T-helper 17 cell (primary cell): Measurements from ENCODE around the gene SPOCK2. TPM values are rescaled to one million over a fixed set of nuclear protein-coding genes. Genes with fewer than 3 reads are reported as not detected.

Experiments
- ATAC-seq: fragments of 150-1000 bp; cut with Tn5 transposase; 2 replicates; pipeline ENCODE4 v1.10.0; 2021; ENCODE audit warnings: mild to moderate bottlenecking, moderate library complexity
- DNase-seq, 3 donors: peaks; one replicate each; pipeline versions ENCODE4 v3.0.0 to v3.0.0-alpha.2; 2020 to 2021
- H3K9me3 ChIP-seq: one replicate; pipeline ENCODE4 v1.7.0; 2013; ENCODE audit warnings: low read length, mild to moderate bottlenecking; ENCODE audit not compliant: control insufficient read depth, poor library complexity, severe bottlenecking
- H3K27ac Mint-ChIP-seq: one replicate; pipeline ENCODE4 v1.8.0; 2022; ENCODE audit warnings: mild to moderate bottlenecking, moderate library complexity, mixed read lengths
- H3K27me3 Mint-ChIP-seq: one replicate; pipeline ENCODE4 v1.8.0; 2022; ENCODE audit warnings: mixed read lengths
- H3K36me3 Mint-ChIP-seq: one replicate; pipeline ENCODE4 v1.8.0; 2022; ENCODE audit warnings: low read depth, mixed read lengths
- H3K4me1 Mint-ChIP-seq: one replicate; pipeline ENCODE4 v1.8.0; 2022; ENCODE audit warnings: mild to moderate bottlenecking, mixed read lengths
- H3K4me3 Mint-ChIP-seq: one replicate; pipeline ENCODE4 v1.8.0; 2022; ENCODE audit warnings: mild to moderate bottlenecking, moderate library complexity, mixed read lengths
- total RNA-seq, 4 donors: library from RNA in 2 of 4; stranded (reverse) in 2 of 4; gene quantifications; one replicate each; pipeline ENCODE4 v1.2.3 and lab custom pipeline; 2022 to 2026

The SPOCK2 gene
- total RNA-seq, 2 donors from 2014 or later = 603 to 772 TPM

DNA sequence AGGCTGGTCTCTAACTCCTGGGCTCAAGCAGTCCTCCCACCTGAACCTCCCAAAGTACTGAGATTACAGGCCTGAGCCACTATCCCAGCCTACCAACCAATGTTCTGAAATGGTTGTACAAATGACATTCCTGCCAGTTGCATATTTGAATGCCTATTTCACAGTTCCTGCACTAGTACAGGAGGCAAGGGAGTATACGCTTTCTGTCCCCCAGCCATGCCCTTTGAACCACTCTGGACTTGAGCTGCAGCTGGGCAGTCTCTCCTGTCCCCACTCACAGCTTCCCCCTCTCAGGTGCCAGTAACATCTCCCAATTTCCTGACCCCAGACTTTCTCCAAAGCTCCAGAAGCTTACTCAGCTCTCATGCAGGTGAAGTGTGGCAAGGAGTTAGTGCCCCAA lies 58.9 kb downstream of the SPOCK2 start:
- H3K27ac Mint-ChIP-seq = no peak overlapping the region
- H3K4me1 Mint-ChIP-seq = peaks cover 4% of the 10 kb centered on the region
- H3K9me3 ChIP-seq = no peaks in the 10 kb centered on the region
- H3K4me3 Mint-ChIP-seq = no peak overlapping the region
- ATAC-seq (no peak), DNase-seq (no peak)
- H3K36me3 Mint-ChIP-seq = no peaks in the 10 kb centered on the region
- H3K27me3 Mint-ChIP-seq = peaks cover 50% of the 10 kb centered on the region

DNA sequence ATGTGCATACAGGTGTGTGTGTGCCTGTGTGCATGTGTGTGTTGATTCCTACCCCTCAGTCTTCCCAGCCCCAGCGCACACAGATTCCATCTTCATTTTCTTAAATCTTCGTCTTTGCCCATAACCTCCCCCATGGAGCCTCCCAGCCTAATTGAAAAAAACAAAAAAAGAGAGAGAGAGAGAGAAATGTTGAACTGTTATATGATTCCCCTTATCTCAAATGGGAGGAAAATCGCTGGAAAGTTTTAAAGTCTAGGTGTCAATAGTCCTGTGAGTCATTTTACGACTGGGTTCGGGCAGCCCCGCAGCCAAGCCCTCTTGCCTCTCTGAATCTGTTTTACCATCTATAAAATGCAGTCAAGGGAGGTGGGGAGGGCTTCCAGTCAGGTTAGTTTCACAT lies 60.9 kb downstream of the SPOCK2 start:
- peaks cover 46% of the 10 kb centered on the region for H3K27me3 Mint-ChIP-seq
- no peak for ATAC-seq

DNA sequence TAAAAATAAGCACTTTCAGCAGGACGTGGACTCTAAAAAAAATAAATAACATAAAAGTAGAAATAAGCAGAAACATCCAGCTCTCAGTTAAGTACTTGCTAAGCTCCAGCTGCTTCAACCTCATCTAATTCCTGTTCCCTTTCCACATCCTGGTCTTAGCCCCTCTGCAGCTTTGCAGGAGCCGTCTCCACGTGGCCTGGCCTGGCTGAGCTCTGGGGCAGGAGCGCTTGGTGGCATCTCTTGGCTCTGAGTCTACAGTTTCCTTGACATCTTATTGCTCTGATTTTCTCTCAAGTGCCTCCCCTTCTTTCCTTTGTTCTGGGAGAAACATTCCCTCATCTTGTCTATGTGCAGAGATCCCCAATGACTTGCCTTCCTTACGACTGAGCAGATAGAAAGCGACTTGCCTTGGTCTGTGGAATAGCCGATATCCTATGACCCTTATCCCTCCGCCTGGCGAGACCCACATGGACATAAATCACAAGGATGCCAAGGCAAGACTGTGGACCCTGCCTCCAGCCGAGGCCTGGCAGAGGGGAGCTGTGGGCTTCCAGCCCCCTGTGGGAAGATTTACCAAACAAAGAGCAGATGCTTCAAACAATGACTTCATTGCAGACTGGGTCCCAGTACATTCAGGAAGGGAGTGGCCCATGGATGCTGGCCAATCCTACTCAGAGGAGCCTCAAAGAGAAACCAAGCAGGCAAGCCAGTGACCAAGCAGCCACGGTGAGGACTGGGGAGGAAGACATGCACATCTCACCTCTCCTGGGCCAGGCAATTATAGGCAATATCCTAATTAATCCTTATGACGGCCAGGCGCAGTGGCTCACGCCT lies 61.9 kb downstream of the SPOCK2 start:
- H3K27ac Mint-ChIP-seq = no peak overlapping the region
- H3K4me1 Mint-ChIP-seq = peaks cover 2% of the 10 kb centered on the region
- H3K9me3 ChIP-seq = no peaks in the 10 kb centered on the region
- DNase-seq = no peak
- H3K27me3 Mint-ChIP-seq = peaks cover 36% of the 10 kb centered on the region
- H3K4me3 Mint-ChIP-seq = no peak overlapping the region
- ATAC-seq = no peak
- no peaks in the 10 kb centered on the region for H3K36me3 Mint-ChIP-seq

More for the DNA sequence above, 60.9 kb downstream of the SPOCK2 start:
- H3K9me3 ChIP-seq = no peaks in the 10 kb centered on the region
- H3K4me1 Mint-ChIP-seq = peaks cover 2% of the 10 kb centered on the region
- DNase-seq = no peak
- H3K27ac Mint-ChIP-seq = no peak overlapping the region
- no peak overlapping the region for H3K4me3 Mint-ChIP-seq
- no peaks in the 10 kb centered on the region for H3K36me3 Mint-ChIP-seq

DNA sequence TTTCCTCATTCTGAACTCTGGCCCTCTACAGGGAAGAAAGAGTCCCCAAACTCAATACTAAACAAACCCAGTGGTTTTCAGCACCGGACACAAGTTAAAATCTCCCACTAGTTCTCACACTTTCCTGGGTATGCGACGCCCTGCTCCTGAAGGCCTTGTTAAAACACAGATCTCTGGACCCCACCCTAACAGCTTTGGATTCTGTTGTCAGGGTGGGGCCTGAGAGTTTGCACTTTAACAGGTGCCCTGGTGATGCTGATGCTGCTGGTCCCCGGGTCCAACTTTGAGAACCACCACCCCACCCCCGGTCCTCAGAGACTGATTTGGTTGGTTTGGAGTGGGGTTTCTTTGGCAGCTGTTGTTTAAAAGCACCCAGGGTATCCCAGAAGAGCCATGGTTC lies 62.5 kb downstream of the SPOCK2 start:
- ATAC-seq (no peak), DNase-seq (no peak)
- Mint-ChIP-seq H3K36me3 (no peaks in the 10 kb centered on the region), H3K4me1 (peaks cover 2% of the 10 kb centered on the region), H3K27ac (no peak overlapping the region), H3K27me3 (peaks cover 31% of the 10 kb centered on the region), H3K4me3 (no peak overlapping the region)
- H3K9me3 ChIP-seq = no peaks in the 10 kb centered on the region

DNA sequence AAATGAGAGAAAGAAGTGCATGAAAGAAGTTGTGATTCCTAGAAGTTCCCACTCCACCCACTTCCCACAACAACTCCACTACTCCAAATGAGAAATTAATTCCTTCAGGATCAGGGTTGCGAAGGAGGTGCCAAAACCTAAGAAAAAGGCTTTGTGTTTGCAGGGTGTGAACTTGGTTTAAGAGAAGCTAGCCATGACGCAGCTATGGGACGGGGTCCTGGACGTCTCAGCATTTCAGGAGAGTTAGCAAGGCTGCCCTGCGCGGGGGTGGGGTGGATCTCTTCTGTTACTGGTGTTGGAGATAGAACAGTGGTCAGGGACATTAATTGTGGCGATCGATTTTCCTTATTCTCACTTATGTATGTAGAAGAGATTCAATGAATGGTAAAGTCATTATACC lies 63.0 kb downstream of the SPOCK2 start:
- no peak for DNase-seq
- H3K27me3 Mint-ChIP-seq = peaks cover 29% of the 10 kb centered on the region

DNA sequence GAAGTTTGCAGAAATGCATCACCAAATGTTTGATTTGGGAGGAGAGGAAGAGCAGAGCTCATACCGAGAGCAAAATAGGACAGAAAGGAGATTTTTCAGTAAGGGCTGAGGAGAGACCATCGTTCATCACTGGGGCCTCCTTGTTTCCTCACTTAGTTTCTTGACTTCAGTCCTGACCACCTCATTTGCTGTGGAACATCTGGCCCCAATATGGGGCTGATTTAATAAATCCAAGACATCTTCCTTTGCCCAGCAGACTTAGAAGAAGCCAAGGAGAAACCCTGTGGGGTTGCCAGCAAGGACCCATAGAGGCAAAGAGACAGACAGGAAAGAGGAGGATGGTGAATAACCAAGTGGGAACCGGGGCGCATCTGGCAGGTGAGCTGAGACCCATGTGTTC lies 63.8 kb downstream of the SPOCK2 start:
- H3K27ac Mint-ChIP-seq = no peak overlapping the region
- ATAC-seq = no peak
- H3K27me3 Mint-ChIP-seq = peaks cover 23% of the 10 kb centered on the region
- H3K4me3 Mint-ChIP-seq = no peak overlapping the region
- DNase-seq = no peak
- H3K4me1 Mint-ChIP-seq = peaks cover 2% of the 10 kb centered on the region
- H3K9me3 ChIP-seq = no peaks in the 10 kb centered on the region
- H3K36me3 Mint-ChIP-seq = no peaks in the 10 kb centered on the region

More for the DNA sequence above, 63.0 kb downstream of the SPOCK2 start:
- Mint-ChIP-seq H3K4me3 (no peak overlapping the region), H3K4me1 (peaks cover 2% of the 10 kb centered on the region), H3K36me3 (no peaks in the 10 kb centered on the region), H3K27ac (no peak overlapping the region)
- H3K9me3 ChIP-seq = no peaks in the 10 kb centered on the region
- no peak for ATAC-seq

DNA sequence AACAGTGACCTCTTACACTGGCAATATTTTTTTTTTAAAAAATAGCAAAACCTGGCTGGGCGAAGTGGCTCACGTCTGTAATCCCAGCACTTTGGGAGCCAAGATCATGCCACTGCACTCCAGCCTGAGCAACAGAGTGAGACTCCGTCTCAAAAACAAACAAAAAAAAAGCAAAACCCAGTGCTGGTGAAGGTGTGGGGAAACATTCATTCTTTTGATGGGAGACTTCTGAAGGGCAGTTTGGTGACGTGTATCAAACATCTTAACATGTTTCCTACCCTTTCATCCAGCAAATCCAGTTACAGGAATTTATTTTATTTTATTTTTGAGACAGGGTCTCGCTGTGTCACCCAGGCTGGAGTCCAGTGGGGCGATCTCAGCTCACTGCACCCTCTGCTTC lies 66.1 kb downstream of the SPOCK2 start:
- Mint-ChIP-seq H3K27ac (no peak overlapping the region), H3K4me1 (peaks cover 2% of the 10 kb centered on the region), H3K36me3 (no peaks in the 10 kb centered on the region), H3K27me3 (peaks cover 23% of the 10 kb centered on the region), H3K4me3 (no peak overlapping the region)
- DNase-seq (no peak), ATAC-seq (no peak)
- no peaks in the 10 kb centered on the region for H3K9me3 ChIP-seq

DNA sequence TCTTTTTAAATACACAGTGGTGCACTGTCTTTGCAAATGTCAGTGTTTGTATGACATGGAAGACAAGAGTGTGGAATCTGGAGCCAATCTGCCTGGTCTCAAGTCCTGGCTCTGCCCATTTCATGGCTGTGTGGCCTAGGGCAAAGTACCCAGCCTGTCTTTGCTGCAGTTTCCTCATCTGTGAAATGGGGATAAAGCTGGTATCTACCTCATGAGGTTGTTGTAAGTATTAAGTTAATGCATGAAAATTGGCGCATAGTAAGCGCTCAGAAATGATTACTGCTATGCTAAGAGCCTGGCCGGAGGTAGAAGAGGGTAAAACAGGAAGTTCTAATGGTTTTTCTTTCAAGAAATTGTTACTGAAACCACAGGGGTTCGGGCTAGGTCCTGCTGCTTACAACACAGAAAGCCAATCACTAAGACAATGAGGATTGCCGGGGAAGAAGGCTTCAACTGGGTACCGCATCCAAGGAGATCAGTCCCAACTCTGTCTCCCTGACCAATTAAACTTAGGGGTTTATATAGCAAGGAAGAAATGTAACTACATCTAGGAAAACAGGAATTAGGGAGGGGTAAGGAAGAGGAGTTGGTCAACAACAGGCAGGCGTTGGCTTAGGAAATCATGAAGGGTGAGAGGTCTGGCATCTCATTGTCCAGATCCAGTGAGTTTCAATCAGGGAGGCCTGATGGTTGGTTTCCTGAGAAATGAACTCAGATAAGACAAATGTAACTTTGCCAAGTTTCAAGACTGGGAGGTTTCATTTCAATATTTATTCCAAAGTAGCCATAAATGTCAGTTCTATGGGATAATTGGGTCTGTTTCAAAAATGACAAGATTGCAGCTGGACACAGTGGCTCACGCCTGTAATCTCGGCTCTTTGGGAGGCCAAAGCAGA lies 67.2 kb downstream of the SPOCK2 start:
- no peak for ATAC-seq

DNA sequence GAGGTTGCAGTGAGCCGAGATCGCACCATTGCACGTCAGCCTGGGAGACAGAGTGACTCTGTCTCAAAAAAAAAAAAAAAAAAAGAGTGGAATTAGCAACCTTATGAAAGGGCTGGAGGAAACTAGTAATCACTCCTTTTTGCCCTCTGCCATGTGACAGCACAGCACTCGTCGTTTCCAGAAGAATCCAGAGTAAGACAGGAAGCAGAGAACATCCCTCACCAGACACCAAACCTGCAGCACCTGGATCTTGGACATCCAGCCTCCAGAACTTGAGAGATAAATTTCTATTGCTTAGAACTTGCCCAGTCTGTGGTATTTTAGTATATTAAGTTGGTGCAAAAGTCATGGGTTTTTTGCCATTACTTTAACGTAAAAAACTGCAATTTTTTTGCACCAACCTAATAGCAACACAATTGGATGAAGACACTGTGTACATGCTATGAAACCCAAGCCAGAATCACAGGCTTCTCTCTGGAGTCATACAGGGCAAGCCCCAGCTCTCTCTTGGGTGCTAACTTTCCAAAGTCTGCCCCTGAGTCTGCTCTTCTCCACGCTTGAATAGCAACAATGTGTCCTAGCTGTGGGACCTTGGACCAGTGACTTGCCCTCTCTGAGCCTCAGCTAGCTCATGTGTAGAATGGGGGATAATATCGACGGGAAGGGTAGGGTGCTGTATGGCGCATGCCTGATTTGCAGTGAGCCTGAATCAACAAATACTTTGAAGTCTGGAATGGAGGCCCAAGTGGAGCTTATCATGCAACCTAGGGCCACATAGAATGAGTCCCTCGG lies 69.1 kb downstream of the SPOCK2 start:
- H3K36me3 Mint-ChIP-seq = no peaks in the 10 kb centered on the region
- H3K27me3 Mint-ChIP-seq = peaks cover 11% of the 10 kb centered on the region
- no peak for DNase-seq
- no peaks in the 10 kb centered on the region for H3K4me1 Mint-ChIP-seq
- no peak for ATAC-seq
- H3K27ac Mint-ChIP-seq = no peak overlapping the region
- no peaks in the 10 kb centered on the region for H3K9me3 ChIP-seq
- H3K4me3 Mint-ChIP-seq = no peak overlapping the region

More for the DNA sequence above, 67.2 kb downstream of the SPOCK2 start:
- Mint-ChIP-seq H3K36me3 (no peaks in the 10 kb centered on the region), H3K27me3 (peaks cover 15% of the 10 kb centered on the region), H3K4me1 (no peaks in the 10 kb centered on the region), H3K4me3 (no peak overlapping the region), H3K27ac (no peak overlapping the region)
- DNase-seq = no peak
- no peaks in the 10 kb centered on the region for H3K9me3 ChIP-seq

DNA sequence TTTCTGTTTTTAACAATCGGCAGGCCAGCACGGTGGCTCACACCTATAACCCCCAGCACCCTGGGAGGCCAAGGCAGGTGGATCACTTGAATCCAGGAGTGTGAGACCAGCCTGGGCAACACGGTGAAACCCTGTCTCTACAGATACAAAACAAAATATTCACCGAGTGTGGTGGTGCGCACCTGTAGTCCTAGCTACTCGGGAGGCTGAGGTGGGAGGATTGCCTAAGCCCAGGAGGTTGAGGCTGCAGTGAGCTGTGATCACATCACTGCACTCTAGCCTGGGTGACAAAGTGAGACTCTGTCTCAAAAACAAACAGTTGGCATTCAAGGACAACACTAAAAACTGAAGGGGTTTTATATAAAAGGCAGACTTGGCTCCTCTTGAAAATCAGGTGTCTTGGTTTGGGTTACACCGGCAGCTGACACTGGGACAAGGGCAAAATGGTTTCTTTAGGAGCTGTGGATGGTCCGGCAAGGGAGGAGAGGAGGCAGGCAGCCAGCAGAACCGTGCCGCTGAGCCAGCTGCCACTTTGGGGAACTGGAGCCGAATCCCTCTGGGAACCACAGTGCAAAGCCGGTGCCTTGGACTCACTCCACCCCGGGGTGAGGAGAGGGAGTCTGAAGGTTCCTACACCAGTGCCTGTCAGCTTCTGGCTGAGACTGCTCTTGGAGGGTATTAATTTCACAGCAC lies 71.6 kb downstream of the SPOCK2 start:
- DNase-seq (no peak), ATAC-seq (no peak)
- Mint-ChIP-seq H3K27me3 (peaks cover 10% of the 10 kb centered on the region), H3K36me3 (no peaks in the 10 kb centered on the region), H3K27ac (no peak overlapping the region), H3K4me1 (no peaks in the 10 kb centered on the region), H3K4me3 (no peak overlapping the region)
- H3K9me3 ChIP-seq = no peaks in the 10 kb centered on the region

DNA sequence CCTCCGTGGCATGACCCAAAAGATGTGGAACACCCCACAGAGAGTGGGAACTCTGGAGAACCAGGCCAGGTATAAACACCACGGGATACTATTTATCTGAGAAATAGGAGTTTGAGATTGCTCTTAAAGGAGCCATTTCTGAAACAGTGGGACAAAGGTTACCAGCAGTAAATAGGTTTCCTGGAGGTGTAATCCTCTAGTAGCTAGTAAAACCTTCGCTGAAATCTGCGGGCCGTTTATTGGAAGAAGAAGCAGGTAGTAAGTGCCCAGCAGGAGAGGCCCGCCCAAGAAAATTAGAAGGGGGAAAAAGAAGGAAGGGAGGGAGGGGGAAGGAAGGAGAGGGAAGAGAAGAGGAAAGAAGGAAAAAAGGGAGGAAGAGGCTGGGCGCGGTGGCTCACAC lies 72.5 kb downstream of the SPOCK2 start:
- no peaks in the 10 kb centered on the region for H3K36me3 Mint-ChIP-seq
- no peak for ATAC-seq
- H3K9me3 ChIP-seq = no peaks in the 10 kb centered on the region

DNA sequence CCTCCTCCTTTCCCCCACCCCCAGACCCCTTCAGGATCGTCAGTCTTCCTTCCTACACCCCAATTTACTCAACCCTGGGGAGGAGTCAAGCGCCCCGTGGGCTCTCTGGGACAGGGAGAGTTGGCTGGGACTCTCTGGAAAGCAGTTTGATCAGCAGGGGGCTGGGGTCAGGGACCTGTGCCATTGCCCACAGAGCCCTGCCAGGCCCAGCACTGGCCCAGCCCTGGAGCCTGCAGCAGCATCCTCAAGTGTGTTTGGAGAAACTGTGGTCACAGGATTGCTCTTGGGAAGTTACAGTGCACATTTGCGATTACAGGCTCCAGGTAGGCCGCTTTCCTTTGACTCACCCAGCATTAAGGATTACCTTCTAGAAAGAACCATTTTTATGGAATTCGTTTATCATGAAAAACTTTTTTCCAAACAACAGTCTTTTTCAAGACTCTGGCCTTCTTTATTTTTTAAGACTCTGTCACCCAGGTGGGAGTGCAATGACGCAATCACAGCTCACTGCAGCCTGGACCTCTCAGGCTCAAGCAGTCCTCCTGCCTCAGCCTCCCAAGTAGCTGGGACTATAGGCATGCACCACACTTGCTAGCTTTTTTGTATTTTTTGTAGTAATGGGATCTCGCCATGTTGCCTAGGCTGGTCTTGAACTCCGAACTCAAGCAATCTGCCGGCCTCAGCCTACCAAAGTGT lies 73.4 kb downstream of the SPOCK2 start:
- DNase-seq = no peak
- ATAC-seq = no peak
- H3K36me3 Mint-ChIP-seq = no peaks in the 10 kb centered on the region
- H3K4me3 Mint-ChIP-seq = no peak overlapping the region
- no peaks in the 10 kb centered on the region for H3K4me1 Mint-ChIP-seq
- H3K27ac Mint-ChIP-seq = no peak overlapping the region
- no peaks in the 10 kb centered on the region for H3K9me3 ChIP-seq
- peaks cover 10% of the 10 kb centered on the region for H3K27me3 Mint-ChIP-seq

More for the DNA sequence above, 72.5 kb downstream of the SPOCK2 start:
- no peak overlapping the region for H3K27ac Mint-ChIP-seq
- H3K4me3 Mint-ChIP-seq = no peak overlapping the region
- no peak for DNase-seq
- H3K4me1 Mint-ChIP-seq = no peaks in the 10 kb centered on the region
- peaks cover 10% of the 10 kb centered on the region for H3K27me3 Mint-ChIP-seq
